H1 (cell line): Measurements from ENCODE around the gene NDEL1. TPM values are rescaled to one million over a fixed set of nuclear protein-coding genes. Genes with fewer than 3 reads are reported as not detected.

Experiments
- CTCF ChIA-PET: fragments of 300-600 bp; sonication (Branson Sonifier 250); formaldehyde crosslinking; loops from one replicate; lab custom pipeline; 2021; ENCODE audit not compliant: partially characterized antibody; lab: Charles Lee
- POLR2A ChIA-PET: fragments of 300-600 bp; sonication (Branson Sonifier 250); formaldehyde crosslinking; loops from one replicate; lab custom pipeline; 2021; ENCODE audit warnings: inconsistent platforms; ENCODE audit not compliant: partially characterized antibody; lab: Charles Lee
- DNase-seq, 2 experiments: peaks; one replicate each; pipeline versions ENCODE4 v3.0.0 to v3.0.0-alpha.2; 2010 to 2022; ENCODE audit warnings: low spot score in 2 of 2, low read depth in 1 of 2, mixed read lengths in 1 of 2
- FAIRE-seq: peaks from 2 replicates; lab custom pipeline; 2011; peaks lifted over from hg19 to GRCh38; lab: Jason Lieb, UNC
- H2AFZ ChIP-seq: 2 replicates; pipeline ENCODE4 v1.8.1; 2012; ENCODE audit warnings: low read length, inconsistent platforms
- H2AK5ac ChIP-seq: 2 replicates; pipeline ENCODE4 v1.6.1; 2013; ENCODE audit warnings: low read depth, low read length
- H2BK120ac ChIP-seq: replicated peaks from 2 replicates; pipeline ENCODE3; 2013; ENCODE audit warnings: low read depth, low read length, inconsistent platforms
- H2BK12ac ChIP-seq: 2 replicates; pipeline ENCODE4 v1.6.1; 2013; ENCODE audit warnings: low read depth, low read length
- H2BK15ac ChIP-seq: 2 replicates; pipeline ENCODE4 v1.6.1; 2013; ENCODE audit warnings: low read length
- H2BK20ac ChIP-seq: 2 replicates; pipeline ENCODE4 v1.6.1; 2013; ENCODE audit warnings: low read length
- H2BK5ac ChIP-seq: 2 replicates; pipeline ENCODE4 v1.6.1; 2013; ENCODE audit warnings: low read depth, low read length
- H3K14ac ChIP-seq: 2 replicates; pipeline ENCODE4 v1.6.1; 2013; ENCODE audit warnings: inconsistent platforms; ENCODE audit not compliant: insufficient read length
- H3K18ac ChIP-seq: 2 replicates; pipeline ENCODE4 v1.6.1; 2013; ENCODE audit warnings: low read length; ENCODE audit errors: extremely low read depth
- H3K23ac ChIP-seq: 2 replicates; pipeline ENCODE4 v1.6.1; 2013; ENCODE audit warnings: inconsistent platforms; ENCODE audit not compliant: insufficient read length
- H3K23me2 ChIP-seq: 2 replicates; pipeline ENCODE4 v1.6.1; 2013; ENCODE audit warnings: low read depth, low read length
- H3K27ac ChIP-seq: 2 replicates; pipeline ENCODE4 v1.6.1; 2011; ENCODE audit warnings: low read depth, low read length, inconsistent platforms
- H3K27me3 ChIP-seq, 4 experiments: replicated peaks in 1 of 4; 1 replicate in 1 of 4; 2 replicates in 3 of 4; pipeline versions ENCODE4 v1.6.1 to v1.8.1; 2011 to 2013; ENCODE audit warnings: low read length in 3 of 4, mild to moderate bottlenecking in 3 of 4, inconsistent platforms in 2 of 4, mixed read lengths in 2 of 4, moderate library complexity in 1 of 4; ENCODE audit not compliant: control insufficient read depth in 3 of 4, insufficient read depth in 3 of 4; ENCODE audit errors: extremely low read depth in 1 of 4
- H3K36me3 ChIP-seq, 4 experiments: 2 replicates each; pipeline versions ENCODE4 v1.6.1 to v1.8.1; 2011 to 2013; ENCODE audit warnings: mild to moderate bottlenecking in 4 of 4, low read length in 3 of 4, moderate library complexity in 2 of 4, control low read depth in 1 of 4, inconsistent platforms in 1 of 4; ENCODE audit not compliant: insufficient read depth in 4 of 4, control insufficient read depth in 2 of 4
- H3K4ac ChIP-seq: replicated peaks from 2 replicates; pipeline ENCODE3; 2013; ENCODE audit warnings: low read length, low read depth, mixed read lengths, inconsistent platforms; ENCODE audit not compliant: insufficient read length
- H3K4me1 ChIP-seq, 4 experiments: replicated peaks in 1 of 4; 1 replicate in 1 of 4; 2 replicates in 3 of 4; pipeline versions ENCODE4 v1.6.1 to v1.8.1; 2011 to 2013; ENCODE audit warnings: low read length in 3 of 4, inconsistent platforms in 2 of 4, mixed read lengths in 1 of 4; ENCODE audit not compliant: insufficient read depth in 4 of 4, control insufficient read depth in 3 of 4
- H3K4me2 ChIP-seq, 2 experiments: 2 replicates each; pipeline versions ENCODE4 v1.6.1 to v1.8.1; 2011 to 2013; ENCODE audit warnings: low read depth in 2 of 2, low read length in 2 of 2, control low read depth in 1 of 2, inconsistent platforms in 1 of 2, mild to moderate bottlenecking in 1 of 2; ENCODE audit not compliant: insufficient read depth in 1 of 2
- H3K4me3 ChIP-seq, 4 experiments: fragments of 200-600, 300-600 bp in 1 of 4; sonication (generic), shearing (Covaris generic), sonication (Bioruptor Twin) in 1 of 4; 2 replicates each; pipeline versions ENCODE4 v1.5.1 to v1.8.1; 2011 to 2016; ENCODE audit warnings: low read length in 4 of 4, low read depth in 3 of 4, control low read depth in 2 of 4, inconsistent platforms in 2 of 4, mild to moderate bottlenecking in 2 of 4, mixed read lengths in 1 of 4, moderate library complexity in 1 of 4; ENCODE audit not compliant: insufficient read depth in 2 of 4; ENCODE audit errors: extremely low read depth in 1 of 4
- H3K56ac ChIP-seq: replicated peaks from 2 replicates; pipeline ENCODE3; 2013; ENCODE audit warnings: low read depth, mild to moderate bottlenecking, mixed read lengths, low read length, inconsistent platforms; ENCODE audit not compliant: insufficient read length
- H3K79me1 ChIP-seq: 2 replicates; pipeline ENCODE4 v1.6.1; 2013; ENCODE audit warnings: low read depth, low read length, control low read depth
- H3K79me2 ChIP-seq, 2 experiments: 2 replicates each; pipeline versions ENCODE4 v1.6.1 to v1.8.1; 2012 to 2013; ENCODE audit warnings: low read length in 2 of 2, mild to moderate bottlenecking in 2 of 2, inconsistent platforms in 1 of 2; ENCODE audit not compliant: insufficient read depth in 2 of 2, control insufficient read depth in 1 of 2
- H3K9ac ChIP-seq, 4 experiments: replicated peaks in 1 of 4; 1 replicate in 1 of 4; 2 replicates in 3 of 4; pipeline versions ENCODE4 v1.6.1 to v1.8.1; 2011 to 2013; ENCODE audit warnings: low read depth in 3 of 4, low read length in 3 of 4, control low read depth in 2 of 4, mild to moderate bottlenecking in 2 of 4, moderate library complexity in 2 of 4, inconsistent platforms in 1 of 4; ENCODE audit errors: extremely low read depth in 1 of 4
- H3K9me3 ChIP-seq, 2 experiments: 2 replicates each; pipeline versions ENCODE4 v1.6.1 to v1.8.1; 2012 to 2013; ENCODE audit warnings: mild to moderate bottlenecking in 2 of 2, moderate library complexity in 2 of 2, control low read depth in 1 of 2, inconsistent platforms in 1 of 2, low read depth in 1 of 2, low read length in 1 of 2, mixed read lengths in 1 of 2; ENCODE audit not compliant: insufficient read depth in 2 of 2
- H4K20me1 ChIP-seq, 2 experiments: replicated peaks in 1 of 2; 2 replicates each; pipeline versions ENCODE3 to v1.8.1; 2011 to 2013; ENCODE audit warnings: inconsistent platforms in 2 of 2, low read length in 2 of 2, mild to moderate bottlenecking in 1 of 2; ENCODE audit not compliant: insufficient read depth in 2 of 2, control insufficient read depth in 1 of 2
- H4K5ac ChIP-seq: 2 replicates; pipeline ENCODE4 v1.6.1; 2013; ENCODE audit warnings: low read length, low read depth, mixed read lengths, inconsistent platforms; ENCODE audit not compliant: insufficient read length
- H4K8ac ChIP-seq: 2 replicates; pipeline ENCODE4 v1.8.0; 2013; ENCODE audit warnings: mild to moderate bottlenecking, moderate library complexity, low read length, inconsistent platforms; ENCODE audit not compliant: insufficient read depth; ENCODE audit errors: extremely low read depth
- H4K91ac ChIP-seq: replicated peaks from 2 replicates; pipeline ENCODE3; 2013; ENCODE audit warnings: low read length, mixed read lengths, inconsistent platforms; ENCODE audit not compliant: insufficient read length
- JUND ChIP-seq: IDR thresholded peaks from 2 replicates; pipeline ENCODE4 v1.6.1; 2011; ENCODE audit warnings: mild to moderate bottlenecking, improper control_type of control experiment, low read length
- SP1 ChIP-seq: IDR thresholded peaks from 2 replicates; pipeline ENCODE4 v1.6.1; 2011; ENCODE audit warnings: low read depth, low read length
- TAF1 ChIP-seq: IDR thresholded peaks from 2 replicates; pipeline ENCODE4 v1.6.1; 2011; ENCODE audit warnings: mild to moderate bottlenecking, low read depth, low read length
- TAF7 ChIP-seq: optimal IDR thresholded peaks from 2 replicates; pipeline ENCODE3; 2011; ENCODE audit warnings: low read depth, mild to moderate bottlenecking, inconsistent platforms, low read length, moderate library complexity, borderline replicate concordance
- TEAD4 ChIP-seq: IDR thresholded peaks from 2 replicates; pipeline ENCODE4 v1.6.1; 2012; ENCODE audit warnings: low read depth, low read length, inconsistent platforms, mixed read lengths
- WGBS, 2 experiments: shearing (Covaris generic) in 1 of 2; methylation state at CpG; one replicate each; pipeline versions ENCODE4 v1.1.6 to v1.1.7; 2013 to 2015; ENCODE audit warnings: low lambda C conversion rate in 2 of 2, mixed read lengths in 2 of 2, inconsistent platforms in 1 of 2, low coverage in 1 of 2, missing lambda C conversion rate in 1 of 2; ENCODE audit not compliant: insufficient replicate concordance in 2 of 2, insufficient coverage in 1 of 2, insufficient read length in 1 of 2; ENCODE audit errors: extremely low coverage in 1 of 2, missing lambda C conversion rate in 1 of 2; 5-methylcytosine and 5-hydroxymethylcytosine counted together
- polyA plus RNA-seq, 7 experiments: library from polyadenylated mRNA; depleted of rRNA in 3 of 7; stranded (reverse) in 5 of 7; unstranded in 2 of 7; fragments of >200 nt in 5 of 7; fragments of 200-250 nt in 2 of 7; gene quantifications; 1 replicate in 5 of 7; 2 replicates in 1 of 7; 4 replicates in 1 of 7; pipeline versions ENCODE4 v1.2.1 to v1.2.3, GENCODE V29; 2011 to 2013; ENCODE audit warnings: missing spikeins in 2 of 7, mixed read lengths in 2 of 7
- total RNA-seq: library from RNA; stranded (reverse); fragmentation: NEBNext Ultra II Directional; extraction: Animal tissue kit (Norgen Biotek cat#: 25700); gene quantifications from 2 replicates; pipeline ENCODE4 v1.2.1, GENCODE V29; 2021

Gene NDEL1
- total and polyA plus RNA-seq, 2 of the 8 experiments (the other 6 are each of a cell fraction or from before 2014, with no cell fraction given): 31.1 to 32.9 TPM

- H4K20me1 ChIP-seq: peaks cover 6 to 7% of the 10 kb centered on the region in 2 experiments
- H2AFZ ChIP-seq: no peak overlapping the region
- H3K14ac ChIP-seq: no peak overlapping the region
- H2BK5ac ChIP-seq: no peak overlapping the region
- no peak overlapping the region for H3K4ac ChIP-seq
- no peak overlapping the region for H3K18ac ChIP-seq
- no peak for TF ChIP-seq TEAD4
- TF ChIP-seq JUND: no peak
- no peak for TF ChIP-seq TAF1
- no peak for TF ChIP-seq TAF7
- TF ChIP-seq SP1: no peak
- H2AK5ac ChIP-seq: no peak overlapping the region
- no peak overlapping the region for H3K4me3 ChIP-seq
- no peak overlapping the region for H2BK120ac ChIP-seq
- no peak overlapping the region for H3K23ac ChIP-seq
- no peaks in the 10 kb centered on the region for H3K23me2 ChIP-seq
- H3K4me2 ChIP-seq: no peak overlapping the region
- no peaks in the 10 kb centered on the region for H3K4me1 ChIP-seq
- no peak overlapping the region for H4K91ac ChIP-seq
- no peak overlapping the region for H3K9ac ChIP-seq
- no peak overlapping the region for H2BK20ac ChIP-seq
- WGBS, 2 experiments: 90% methylated on average over 9 of the region's 9 CpGs; no CpG with 5 or more reads in 1 of the 2 experiments
- H3K27ac ChIP-seq: no peak overlapping the region
- no peak overlapping the region for H3K56ac ChIP-seq
- no peaks in the 10 kb centered on the region for H3K27me3 ChIP-seq
- FAIRE-seq: no peak
- no peaks in the 10 kb centered on the region for H3K9me3 ChIP-seq
- no peak overlapping the region for H4K5ac ChIP-seq
- H4K8ac ChIP-seq: no peak overlapping the region
- H3K36me3 ChIP-seq: peaks cover 56 to 84% (median 73%) of the 10 kb centered on the region in 4 experiments
- H3K79me2 ChIP-seq: no peaks in the 10 kb centered on the region
- CTCF ChIA-PET: interaction anchor here (0.6 kb wide), 1 partner anchor 11 kb away, joined by 3 read pairs; no protein-coding TSS in a partner anchor
- no peak overlapping the region for H2BK12ac ChIP-seq
- DNase-seq: no peak
- POLR2A ChIA-PET: interaction anchor here (0.7 kb wide), 1 partner anchor 296 kb away, joined by 3 read pairs; no protein-coding TSS in a partner anchor
- H3K79me1 ChIP-seq: no peaks in the 10 kb centered on the region; the same call in 1 of the 2 replicates
- no peak overlapping the region for H2BK15ac ChIP-seq
These were observed 63.5 kb downstream of the NDEL1 start for GRCh38 chr17:8499171-8499570.
